Activated CD8-positive, alpha-beta memory T cell treated with anti-CD3 and anti-CD28 coated beads, Interleukin-2, amount 50 U/mL, for 4 hours (primary cell): ENCODE results near the gene FN3K.
A peak's percentile ranks its signal among the peaks of the same experiment; 100 is the strongest.
"Not testable (repeated sequence)": the region's sequence is repeated elsewhere in the genome, so short reads cannot be mapped to it uniquely, and the experiment has no call there.

Experiments used
- DNase-seq: peaks from one replicate; pipeline ENCODE4 v3.0.0-alpha.2; 2020

FN3K gene

DNA sequence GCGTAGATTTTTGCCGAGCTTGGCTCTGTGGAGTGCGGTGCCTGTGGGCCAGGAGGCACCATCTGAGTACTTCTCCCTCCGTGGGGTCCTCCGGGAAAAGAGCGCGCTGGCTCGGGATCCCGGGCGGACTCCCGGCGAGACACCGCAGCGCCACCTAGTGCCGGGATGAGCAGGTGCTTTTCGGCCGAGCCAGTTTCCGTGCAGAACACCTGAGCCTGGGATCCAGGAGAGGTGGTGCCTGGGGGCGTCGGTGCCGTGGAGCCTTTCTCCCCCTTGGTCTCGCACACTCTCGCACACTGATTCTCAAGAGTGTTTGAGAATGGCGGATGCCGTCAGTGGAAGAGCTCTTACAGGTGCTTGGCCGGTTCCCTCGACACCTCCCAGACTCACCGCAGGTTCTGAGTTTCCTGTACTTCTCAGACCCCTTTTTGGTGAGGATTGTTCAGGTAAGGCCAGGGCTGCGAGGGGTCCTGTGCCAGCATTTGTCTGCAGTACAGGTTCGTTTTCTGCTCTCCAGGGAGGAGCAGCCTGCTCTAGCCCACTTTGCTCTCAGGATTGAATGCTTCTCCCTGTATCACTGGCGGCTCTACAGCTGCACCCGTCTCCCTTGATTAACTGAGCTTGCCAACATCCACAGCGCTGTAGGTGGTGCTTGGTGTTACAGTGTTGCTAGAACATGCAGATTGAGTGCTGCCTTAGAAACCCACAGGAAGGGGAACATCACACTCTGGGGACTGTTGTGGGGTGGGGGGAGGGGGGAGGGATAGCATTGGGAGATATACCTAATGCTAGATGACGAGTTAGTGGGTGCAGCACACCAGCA, 39.8 kb downstream of the FN3K start:
- DNase-seq, result peak; percentile 54

DNA sequence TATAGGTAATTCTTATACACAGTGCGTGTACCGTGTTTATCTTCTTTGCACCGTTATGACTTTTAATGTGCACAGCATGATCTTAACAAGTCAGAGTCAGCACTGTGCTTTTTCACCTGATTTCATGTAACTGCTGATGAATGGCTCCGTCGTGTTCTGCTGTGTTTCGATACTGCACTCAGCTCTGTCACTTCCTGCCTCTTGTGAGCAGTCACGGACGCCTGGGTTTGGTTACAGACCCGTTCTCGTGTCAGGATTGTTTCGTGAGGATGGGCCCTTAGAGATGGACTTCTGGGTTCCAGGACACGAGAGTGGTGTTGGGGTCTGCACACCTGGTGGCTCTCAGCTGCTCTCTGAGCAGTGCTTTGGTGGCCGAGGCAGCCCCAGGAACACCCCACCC, 41.0 kb downstream of the FN3K start:
- DNase-seq, result no peak

DNA sequence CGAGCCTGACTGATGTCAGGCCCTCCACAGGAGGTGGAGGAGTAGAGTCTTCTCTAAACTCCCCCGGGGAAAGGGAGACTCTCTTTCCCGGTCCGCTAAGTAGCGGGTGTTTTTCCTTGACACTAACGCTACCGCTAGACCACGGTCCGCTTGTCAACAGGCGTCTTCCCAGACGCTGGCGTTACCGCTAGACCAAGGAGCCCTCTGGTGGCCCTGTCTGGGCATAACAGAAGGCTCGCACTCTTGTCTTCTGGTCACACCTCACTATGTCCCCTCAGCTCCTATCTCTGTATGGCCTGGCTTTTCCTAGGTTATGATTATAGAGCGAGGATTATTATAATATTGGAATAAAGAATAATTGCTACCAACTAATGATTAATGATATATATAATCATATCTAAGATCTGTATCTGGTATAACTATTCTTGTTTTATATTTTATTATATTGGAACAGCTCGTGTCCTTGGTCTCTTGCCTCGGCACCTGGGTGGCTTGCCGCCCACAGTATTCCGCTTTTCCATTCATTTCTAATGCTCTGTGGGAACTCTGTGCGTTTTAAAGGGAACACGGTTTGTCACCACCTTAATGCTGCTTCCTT, 42.5 kb downstream of the FN3K start:
- DNase-seq, result not testable (repeated sequence)

DNA sequence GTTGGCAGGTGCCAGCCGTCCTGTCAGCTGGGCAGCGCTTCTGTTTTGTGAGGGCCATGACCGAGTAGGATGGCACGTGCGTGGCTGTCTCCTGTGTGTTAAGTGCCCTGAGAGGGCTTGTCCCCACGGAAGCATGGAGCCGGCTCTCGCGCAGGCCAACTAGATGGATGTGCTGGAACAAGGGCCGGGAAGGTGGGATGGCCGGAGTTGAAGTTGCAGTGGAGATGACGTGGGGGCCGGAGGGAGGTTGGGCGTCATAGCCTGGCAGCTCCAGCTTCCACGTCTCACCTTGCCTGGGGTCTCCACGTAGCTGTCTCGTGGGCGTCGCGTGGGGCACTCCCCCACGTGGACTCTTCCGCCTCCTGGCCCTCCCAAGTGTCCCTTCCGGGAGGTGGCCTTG, 44.1 kb downstream of the FN3K start:
- DNase-seq, result no peak

DNA sequence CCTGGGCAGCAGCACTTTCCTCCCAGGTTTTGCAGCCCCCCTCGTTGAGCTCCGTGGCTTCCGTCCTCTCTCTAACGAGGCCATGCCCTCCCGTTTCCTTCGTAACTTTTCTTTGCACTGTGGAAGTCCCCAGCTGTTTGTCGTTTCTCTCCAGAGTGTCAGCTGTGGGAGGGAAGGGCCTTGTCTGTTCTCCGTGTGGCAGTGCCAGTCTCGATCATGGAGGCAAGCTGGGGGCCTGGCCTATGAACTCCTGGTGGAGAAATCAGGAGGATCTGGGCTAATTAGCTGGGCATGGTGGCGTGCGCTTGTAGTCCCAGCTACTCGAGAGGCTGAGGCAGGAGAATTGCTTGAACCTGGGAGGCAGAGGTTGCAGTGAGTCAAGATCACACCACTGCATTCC, 44.8 kb downstream of the FN3K start:
- no peak for DNase-seq

DNA sequence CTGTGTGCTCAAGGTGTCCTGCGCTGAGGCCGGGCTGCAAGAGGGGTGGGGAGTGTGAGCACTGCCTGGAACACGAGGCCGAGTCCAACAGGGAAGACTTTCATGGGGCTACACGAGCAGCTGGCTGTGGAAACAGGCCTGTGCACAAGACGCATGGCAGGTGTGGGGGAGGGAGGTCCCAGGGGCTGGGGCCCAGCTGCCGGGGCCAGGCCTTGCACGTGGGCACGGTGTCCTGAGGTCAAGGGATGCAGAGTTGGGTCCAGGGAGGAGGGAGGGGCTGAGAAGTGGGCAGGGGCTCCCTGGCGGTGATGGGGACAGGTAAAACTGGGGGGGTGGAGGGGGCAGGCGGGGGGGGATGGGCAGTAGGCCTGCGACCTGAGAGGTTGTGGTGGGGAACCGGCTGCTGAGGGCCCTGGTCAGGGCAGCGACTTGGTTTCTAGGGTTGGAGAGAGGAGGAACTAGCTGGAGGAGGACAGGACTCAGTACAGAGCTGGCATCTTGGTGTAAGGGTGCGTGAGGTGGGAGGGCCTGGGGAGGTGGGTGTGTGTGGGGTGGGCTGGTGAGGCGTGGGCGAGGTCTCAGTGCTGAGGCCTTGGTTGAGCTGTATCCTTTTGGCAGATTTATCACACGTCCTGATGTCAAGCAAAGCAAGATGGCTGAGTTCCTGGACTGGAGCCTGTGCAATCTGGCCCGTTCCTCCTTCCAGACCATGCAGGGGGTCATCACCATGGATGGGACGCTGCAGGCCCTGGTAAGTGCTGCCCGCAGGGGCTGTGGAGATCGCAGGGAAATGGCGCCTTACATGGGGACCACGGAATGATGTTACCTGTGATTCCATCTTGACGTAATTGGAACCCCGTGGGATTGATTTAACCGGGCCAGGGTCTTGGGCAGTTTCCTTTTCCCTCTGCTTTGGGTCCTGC, 45.8 kb downstream of the FN3K start:
- DNase-seq, result no peak

DNA sequence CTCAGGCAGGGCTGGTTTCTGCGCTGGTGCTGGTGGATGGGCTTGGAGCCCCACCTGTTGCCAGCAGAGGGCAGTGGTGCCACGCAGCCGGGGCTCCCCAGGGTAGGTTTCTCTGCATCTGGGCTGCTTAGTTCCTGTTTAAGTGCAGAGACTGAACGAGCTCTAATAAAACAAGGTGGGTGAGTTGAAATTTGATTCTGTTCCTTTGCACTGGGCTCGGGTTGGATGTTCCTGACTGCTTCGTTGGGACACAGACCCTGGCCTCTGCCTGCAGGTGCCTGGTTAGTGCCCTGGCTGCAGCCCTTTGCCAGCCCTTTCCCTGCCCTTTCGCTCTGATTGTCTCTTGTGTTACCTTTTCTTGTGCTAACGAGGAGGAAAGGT, 46.5 kb downstream of the FN3K start:
- peak; percentile 87 for DNase-seq

DNA sequence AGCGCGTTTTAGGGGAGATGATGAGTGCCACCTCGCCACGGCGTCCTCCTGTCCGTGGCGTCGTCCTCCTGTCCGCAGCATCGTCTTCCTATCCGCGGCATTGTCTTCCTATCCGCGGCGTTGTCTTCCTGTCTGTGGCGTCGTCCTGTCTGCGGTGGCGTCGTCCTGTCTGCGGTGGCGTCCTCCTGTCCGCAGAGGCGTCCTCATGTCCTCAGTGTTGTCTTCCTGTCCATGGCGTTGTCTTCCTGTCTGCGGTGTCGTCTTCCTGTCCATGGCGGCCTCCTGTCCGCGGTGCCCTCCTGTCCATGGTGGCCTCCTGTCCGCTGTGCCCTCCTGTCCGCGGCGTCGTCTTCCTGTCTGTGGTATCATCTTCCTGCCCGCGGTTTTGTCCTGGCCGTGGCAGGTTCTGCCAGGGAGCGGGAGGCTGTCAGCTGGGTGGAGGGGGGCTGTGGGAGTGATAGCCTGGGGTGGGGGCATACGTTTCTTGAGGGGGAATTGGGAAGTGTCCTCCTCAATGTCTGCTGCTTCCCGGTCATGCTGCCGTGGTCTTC, 47.3 kb downstream of the FN3K start:
- DNase-seq, result no peak

DNA sequence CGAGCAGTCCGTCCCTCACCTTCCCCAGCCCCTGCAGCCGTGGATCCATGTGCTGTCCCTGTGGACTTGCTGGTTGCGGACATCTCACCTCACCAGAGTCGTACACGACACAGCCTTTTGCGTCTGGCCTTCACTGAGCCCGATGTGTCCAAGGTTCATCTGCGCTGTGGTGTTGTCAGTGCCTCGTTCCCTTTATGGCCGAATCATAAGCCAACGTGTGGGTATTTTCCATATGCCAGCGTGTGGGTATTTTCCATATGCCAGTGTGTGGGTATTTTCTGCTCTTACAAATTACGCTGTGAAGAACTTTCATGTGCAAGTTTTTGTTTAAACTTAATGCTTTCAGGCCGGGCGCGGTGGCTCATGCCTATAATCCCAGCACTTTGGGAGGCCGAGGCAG, 48.1 kb downstream of the FN3K start:
- DNase-seq, result no peak

DNA sequence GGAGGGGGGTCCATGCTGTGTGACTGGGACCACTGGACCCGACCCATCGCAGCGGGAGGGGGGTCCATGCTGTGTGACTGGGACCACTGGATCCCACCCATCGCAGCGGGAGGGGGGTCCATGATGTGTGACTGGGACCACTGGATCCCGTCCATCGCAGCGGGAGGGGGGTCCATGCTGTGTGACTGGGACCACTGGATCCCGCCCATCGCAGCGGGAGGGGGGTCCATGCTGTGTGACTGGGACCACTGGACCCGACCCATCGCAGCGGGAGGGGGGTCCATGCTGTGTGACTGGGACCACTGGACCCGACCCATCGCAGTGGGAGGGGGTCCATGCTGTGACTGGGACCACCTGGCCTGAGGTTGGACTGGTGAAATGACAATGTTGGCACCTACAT, 50.2 kb downstream of the FN3K start:
- not testable (repeated sequence) for DNase-seq

DNA sequence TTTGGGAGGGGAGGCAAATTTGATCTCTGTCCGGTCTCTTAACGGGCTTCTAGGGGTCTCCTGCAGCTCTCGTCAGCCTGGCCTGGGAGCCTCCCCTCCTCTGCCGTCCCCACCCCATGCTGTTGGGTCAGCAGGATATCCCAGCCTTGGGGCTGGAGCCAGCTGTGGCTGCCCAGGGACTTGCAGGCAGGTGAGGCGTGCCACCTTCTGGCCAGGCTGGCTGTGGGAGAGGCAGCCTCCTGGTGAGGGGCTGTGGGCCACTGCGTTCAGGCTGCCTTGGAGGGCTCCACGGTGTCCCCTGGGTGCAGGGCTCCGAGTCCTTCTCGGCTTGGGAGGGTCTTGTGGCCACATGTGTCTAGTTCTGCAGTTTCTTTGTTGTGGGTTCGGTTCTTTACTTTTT, 51.0 kb downstream of the FN3K start:
- DNase-seq, result no peak

DNA sequence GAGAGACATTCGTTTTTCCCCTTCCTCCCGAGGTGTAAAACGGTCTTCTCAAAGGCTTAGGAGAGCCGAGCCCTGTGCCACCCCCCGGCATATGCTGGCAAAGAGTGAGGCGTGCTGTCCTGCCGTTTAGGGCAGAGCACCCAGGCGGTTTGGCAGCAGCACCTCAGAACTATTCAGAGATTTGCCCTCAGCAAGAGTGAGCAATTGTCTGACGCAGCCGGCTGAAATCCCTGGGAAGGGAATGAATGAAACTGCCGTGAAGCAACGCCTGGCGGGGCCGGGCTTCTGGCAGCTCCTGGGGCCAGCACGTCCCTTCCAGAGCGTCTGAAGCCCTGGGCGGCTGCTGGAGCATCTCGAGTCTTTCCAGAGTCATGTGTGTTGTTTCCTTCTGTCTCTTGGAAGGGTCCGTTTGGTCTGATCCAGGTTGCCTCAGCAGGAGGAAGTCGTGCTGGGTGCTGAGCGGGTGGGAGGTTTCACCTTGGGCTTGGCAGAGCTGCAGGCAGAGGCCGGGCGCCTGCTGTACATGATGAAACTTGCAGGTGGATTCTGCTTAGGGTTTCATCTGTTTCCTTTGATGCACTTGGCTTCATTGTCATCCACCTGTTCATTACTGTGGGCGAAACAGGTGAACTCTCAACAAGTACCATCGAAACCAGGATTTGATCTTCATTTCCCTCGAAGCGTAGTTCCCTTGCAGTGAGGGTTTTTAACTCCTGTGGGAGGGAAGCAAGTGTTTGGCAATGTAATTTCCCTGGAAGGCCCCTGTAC, 51.9 kb downstream of the FN3K start:
- no peak for DNase-seq

DNA sequence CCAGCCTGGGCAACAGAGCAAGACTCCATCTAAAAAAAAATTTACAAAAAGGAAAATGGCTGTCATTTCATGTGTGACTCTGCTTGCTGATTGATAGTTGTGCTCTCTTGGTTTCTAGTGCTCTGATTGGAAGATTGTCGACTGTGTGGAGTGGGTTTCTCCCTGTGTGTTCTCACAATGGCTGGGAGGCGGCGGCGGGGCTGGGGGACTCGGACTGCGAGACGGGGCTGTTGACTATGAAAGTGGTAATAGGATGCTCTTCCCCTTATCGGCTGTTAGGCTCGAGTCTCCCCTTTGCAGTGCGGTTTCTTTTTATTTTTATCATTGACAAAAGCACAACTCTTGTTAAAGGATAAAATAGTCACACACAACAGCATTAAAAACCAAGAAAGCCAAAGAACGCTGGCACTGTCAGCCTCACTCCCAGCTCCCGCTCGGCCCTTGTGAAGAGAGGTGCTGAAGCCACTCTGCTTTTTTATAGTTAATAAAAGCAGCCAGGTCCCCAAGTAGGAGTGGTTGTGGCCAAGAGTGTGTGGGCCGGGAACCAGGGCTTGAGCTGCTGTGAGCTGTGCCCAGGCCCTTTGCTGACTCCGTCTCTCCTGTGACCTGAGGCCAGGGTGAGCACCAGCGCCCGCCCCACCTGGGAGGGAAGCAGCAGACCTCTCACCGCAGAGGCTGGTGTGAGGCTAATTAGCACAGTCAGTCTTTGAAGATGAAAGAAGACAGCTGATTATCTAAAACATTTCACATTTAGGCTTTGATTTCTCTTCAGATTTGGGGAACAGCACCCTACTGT, 53.0 kb downstream of the FN3K start:
- DNase-seq, result no peak

DNA sequence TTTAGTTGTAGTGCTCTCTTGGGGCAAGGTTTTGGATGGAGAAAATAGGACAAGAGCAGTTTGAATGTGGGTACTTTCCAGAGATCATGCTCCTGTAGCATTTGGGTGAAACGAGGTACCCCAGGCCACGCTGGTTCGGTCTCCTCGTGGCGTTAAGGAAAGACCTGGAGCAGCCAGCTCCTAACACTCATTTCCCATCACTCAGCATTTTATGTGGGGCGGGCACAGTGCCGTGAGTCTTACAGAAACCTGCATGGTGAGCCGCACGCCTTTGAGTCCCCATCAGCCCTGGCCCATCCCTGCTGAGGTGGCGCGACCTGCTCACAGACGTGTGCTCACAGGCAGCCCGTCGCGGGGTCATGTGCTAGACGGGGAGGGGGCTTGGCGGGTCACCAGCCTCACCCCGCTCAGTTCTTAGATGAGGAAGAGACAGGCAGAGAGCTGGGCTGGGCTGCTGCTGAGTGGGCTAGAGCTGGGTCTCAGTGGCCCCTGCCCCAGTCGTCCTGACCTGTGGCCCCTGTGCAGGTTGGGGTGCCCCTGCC, 53.7 kb downstream of the FN3K start:
- DNase-seq, result no peak

DNA sequence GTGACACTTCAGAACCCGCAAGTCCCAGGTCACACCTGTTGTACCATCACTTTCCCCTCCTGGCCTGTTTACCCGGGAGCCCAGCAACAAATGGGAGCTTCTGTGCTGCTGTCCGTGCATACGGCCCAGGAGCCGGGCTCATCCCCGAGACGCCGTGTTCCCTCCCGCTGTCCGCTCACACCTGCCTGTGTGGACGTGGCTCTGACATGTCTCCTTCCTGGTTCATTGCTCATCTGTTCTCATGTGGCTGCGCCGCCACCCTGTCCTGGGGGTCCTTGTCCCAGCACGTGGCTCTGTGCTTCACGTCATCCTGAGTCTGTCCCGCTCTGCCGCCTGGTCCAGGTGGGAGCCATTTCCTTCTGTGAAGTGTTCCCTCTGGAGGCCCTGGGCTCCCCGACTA, 54.4 kb downstream of the FN3K start:
- DNase-seq, result no peak

DNA sequence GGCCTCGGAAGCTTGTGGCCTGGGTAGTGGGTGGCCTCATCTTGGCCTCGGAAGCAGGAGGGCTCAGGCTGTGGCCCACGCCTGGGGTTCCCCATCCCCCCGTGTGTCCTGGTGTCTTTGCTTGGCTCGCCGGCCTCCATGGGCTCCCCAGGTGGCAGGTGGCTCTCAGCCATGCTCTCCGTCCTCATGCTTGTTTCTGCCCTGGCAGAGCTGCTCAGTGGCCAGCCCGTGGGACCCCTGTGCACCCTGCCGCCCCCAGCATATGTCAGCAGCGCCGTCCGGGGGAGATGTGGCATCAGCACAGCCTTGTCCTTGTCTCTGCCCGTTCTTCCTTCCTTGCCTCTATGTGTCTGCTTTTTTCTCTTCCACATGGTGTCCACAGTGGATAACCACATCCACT, 55.0 kb downstream of the FN3K start:
- DNase-seq, result no peak

DNA sequence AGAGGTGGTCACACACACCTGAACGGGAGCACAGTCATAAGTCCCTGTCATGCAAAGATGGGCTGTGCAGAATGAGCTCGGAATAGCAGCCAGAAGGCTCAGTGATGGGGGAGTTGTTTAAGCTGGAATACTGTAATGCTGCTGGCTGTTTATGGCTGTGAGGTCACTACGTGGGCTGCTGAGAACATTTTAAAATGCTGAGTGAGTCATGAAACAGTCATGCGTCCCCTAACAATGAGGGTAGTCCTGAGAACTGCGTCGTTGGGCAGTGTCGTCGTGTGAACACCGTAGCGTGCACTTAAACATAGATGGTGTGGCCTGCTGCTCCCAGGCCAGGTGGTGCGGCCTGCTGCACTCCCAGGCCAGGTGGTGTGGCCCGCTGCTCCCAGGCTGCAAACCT, 56.1 kb downstream of the FN3K start:
- DNase-seq, result no peak

DNA sequence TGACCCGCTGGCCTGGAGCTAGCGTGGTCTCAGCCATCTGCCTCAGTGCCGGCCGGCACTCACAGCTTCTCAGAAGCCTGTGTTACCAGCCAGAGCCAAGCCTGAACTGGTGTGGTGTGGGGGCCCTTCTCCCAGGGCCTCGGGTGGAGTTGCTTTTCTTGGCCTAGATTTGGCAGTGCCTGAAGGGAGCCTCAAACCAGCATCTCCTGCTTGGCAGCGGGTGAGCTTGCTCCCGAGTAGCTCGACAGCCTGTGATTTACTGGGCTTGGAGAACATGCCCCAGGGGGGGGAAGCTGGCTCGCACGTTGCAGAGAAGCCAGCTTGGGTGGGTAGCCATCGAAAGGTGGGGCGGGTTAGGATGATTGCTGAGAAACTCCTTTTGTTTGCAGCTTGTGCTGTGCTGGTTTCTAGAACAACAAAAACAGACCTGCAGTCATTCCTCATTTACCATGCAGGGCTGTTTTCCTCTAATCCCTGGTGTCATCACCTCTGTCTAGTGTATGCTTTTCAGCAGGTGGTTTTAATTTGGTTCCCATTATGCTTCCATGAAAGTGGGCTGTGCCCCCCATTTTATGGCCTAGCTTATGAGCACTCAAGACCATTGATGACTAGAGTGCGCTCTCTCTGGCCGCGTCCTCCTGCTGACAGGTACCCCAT, 58.7 kb downstream of the FN3K start:
- no peak for DNase-seq

DNA sequence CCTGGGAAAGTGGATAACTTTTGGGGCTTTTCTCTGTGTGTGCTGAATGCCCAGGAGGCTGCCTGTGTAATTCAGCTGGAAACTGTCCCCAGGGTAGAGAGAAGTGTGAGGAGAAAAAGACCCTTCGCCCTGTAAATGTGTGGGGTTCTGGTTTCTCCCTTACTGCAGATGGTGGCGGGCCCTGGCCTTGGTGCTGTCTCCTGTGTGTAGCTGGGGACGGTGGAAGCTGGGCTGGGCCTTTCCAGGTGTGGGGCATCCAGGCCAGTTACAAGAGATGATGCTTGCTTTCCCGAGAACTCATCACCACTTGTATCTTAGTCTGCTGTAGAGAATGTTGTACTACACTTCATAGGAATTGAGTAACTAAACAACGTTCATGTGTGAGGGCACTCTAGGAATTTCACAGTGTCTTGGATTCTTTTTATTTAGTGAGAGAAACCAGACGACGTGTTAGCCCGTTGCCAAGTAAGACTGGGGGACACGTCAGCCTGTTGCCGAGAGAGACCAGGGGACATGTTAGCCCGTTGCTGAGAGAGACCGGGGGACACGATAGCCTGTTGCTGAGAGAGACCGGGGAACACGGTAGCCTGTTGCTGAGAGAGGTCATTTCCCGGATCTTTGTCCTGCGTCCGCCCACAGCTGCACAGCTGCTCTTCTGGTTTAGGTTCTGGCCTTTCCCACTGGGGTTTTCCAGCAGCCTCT, 59.5 kb downstream of the FN3K start:
- DNase-seq, result no peak

DNA sequence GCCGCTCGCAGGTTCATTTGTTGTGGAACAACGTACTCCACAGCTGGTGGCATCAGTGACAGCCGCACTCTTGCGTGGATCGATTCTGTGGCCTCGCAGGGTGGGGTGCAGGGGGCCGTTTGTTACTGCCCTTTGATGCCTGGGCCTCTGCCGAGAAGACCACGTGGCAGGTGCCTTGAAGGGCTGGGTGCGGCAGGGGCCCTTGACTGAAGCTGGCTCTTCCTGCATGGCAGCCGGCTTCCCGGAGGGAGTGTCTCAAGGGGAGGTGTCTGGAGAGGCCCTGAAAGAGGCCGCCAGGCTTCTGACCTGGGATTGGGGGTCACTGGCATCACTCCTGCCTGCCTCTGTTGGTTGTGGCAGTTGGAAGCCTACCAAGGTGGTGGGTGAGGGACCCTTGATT, 60.2 kb downstream of the FN3K start:
- DNase-seq, result no peak
